IMR-90 (cell line): ENCODE data around the gene AK3.
A peak's percentile ranks its signal among the peaks of the same experiment; 100 is the strongest.

Experiments used
- BHLHE40 ChIP-seq: fragments of 150-350 bp; IDR thresholded peaks from 2 replicates; pipeline ENCODE4 v1.6.1; 2016; ENCODE audit warnings: mild to moderate bottlenecking, low read depth, low read length
- CEBPB ChIP-seq: IDR thresholded peaks from 2 replicates; pipeline ENCODE4 v1.6.1; 2012; ENCODE audit warnings: low read depth, low read length, improper control_type of control experiment
- CHD1 ChIP-seq: IDR thresholded peaks from 2 replicates; pipeline ENCODE4 v1.6.1; 2012; ENCODE audit warnings: low read depth, low read length, improper control_type of control experiment
- CTCF ChIP-seq: conservative IDR thresholded peaks from 2 replicates; pipeline ENCODE4 v1.5.1; 2012; ENCODE audit warnings: mild to moderate bottlenecking, low read depth, low read length, improper control_type of control experiment
- FOS ChIP-seq: fragments of 150-350 bp; IDR thresholded peaks from 2 replicates; pipeline ENCODE4 v1.6.1; 2016; ENCODE audit warnings: low read depth, low read length
- MAZ ChIP-seq: IDR thresholded peaks from 2 replicates; pipeline ENCODE4 v1.6.1; 2012; ENCODE audit warnings: low read depth, mild to moderate bottlenecking, low read length, improper control_type of control experiment, moderate library complexity, borderline replicate concordance
- NFE2L2 ChIP-seq: fragments of 150-350 bp; IDR thresholded peaks from 2 replicates; pipeline ENCODE4 v1.6.1; 2016; ENCODE audit warnings: low read depth, mild to moderate bottlenecking, low read length
- POLR2A ChIP-seq: IDR thresholded peaks from 2 replicates; pipeline ENCODE4 v1.6.1; 2012; ENCODE audit warnings: mild to moderate bottlenecking, low read depth, low read length
- RAD21 ChIP-seq: IDR thresholded peaks from 2 replicates; pipeline ENCODE4 v1.6.1; 2012; ENCODE audit warnings: low read length, improper control_type of control experiment
- RCOR1 ChIP-seq: IDR thresholded peaks from 2 replicates; pipeline ENCODE4 v1.6.1; 2012; ENCODE audit warnings: mild to moderate bottlenecking, low read length, improper control_type of control experiment; ENCODE audit not compliant: insufficient replicate concordance
- RFX5 ChIP-seq: IDR thresholded peaks from 2 replicates; pipeline ENCODE4 v1.8.0; 2012; ENCODE audit warnings: low read depth, mild to moderate bottlenecking, low read length, moderate library complexity
- USF2 ChIP-seq: fragments of 150-350 bp; IDR thresholded peaks from 2 replicates; pipeline ENCODE4 v1.6.1; 2017; ENCODE audit warnings: mild to moderate bottlenecking, antibody characterized with exemption, low read length, low read depth

- peak; percentile 56; the same call in 1 of the 2 replicates for TF ChIP-seq POLR2A
- no peak for TF ChIP-seq RCOR1
- peak; percentile 54 for TF ChIP-seq CTCF
- TF ChIP-seq NFE2L2 = no peak
- TF ChIP-seq RAD21 = peak; percentile 42
- no peak for TF ChIP-seq FOS
- no peak for TF ChIP-seq BHLHE40
- TF ChIP-seq USF2 = no peak
- peak; percentile 87; the same call in 1 of the 2 replicates for TF ChIP-seq MAZ
- TF ChIP-seq RFX5 = no peak
- TF ChIP-seq CEBPB = peak; percentile 83
- TF ChIP-seq CHD1 = no peak
These were observed 78.7 kb downstream of the AK3 start, which contains the start of gene PLPP6 for GRCh38 chr9:4662108-4662988.
